Stimulated activated CD4-positive, alpha-beta T cell treated with anti-CD3 and anti-CD28 coated beads, Interleukin-1b, Interleukin-23, amount 100 ng/mL, for 1 hour (primary cell): ENCODE data around the gene HMMR.

Source experiments
- DNase-seq, 2 donors: peaks; one replicate each; pipeline ENCODE4 v3.0.0-alpha.2; 2020; ENCODE audit warnings: low read depth in 2 of 2

HMMR gene

DNA sequence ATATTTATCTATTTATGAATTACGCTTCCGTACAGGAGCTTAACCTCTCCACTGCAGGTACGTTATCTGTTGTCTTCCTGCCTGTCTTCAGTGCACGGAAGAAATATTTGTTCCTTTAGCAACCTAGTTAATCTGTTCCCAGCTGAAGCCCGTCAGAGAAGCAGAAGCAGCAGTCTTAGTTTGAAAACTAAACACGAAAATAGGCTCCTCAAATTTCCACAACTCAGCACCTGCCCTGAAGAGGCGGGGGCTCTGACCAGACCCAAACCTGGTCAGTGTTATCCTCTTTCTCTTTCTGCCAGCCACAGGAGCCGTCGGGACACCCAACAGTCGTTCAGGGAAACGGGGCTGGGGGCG lies 992 bp upstream of the HMMR start:
- DNase-seq, result no peak

DNA sequence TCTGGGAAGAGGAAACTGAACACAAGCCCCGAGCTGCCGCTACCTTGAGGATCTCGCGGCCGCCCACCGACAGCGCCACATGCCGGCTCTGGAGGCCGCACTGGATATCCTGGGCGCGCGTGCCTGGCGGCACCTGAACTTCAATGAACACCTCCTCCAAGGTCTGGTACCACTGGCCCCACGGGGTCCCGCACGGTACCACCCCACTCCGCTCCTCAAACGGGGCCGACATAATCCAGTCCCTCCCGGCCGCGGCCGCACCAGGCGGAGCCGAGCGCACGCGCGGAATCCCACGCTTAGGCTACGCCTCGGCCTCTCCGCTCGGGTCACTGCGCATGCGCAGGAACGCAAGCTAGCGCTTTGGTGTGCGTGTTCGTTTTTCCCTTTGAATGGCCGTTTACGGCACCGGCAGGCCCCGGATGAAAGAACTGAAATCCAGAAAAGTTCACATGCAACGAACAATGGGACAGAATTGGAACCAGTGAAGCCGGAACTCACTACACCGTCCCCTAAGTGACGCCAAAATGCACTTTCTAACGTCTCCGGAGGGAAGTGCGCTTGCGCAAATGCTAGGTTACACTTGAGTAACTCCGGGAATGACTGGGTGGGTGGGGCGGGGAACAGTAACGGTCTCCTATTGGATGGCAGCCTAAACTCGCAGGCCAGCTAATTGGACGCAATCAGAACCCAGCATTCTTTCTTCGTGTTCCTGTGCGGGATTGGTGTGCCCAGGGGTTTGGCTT lies 442 bp upstream of the HMMR start, which contains the start of gene NUDCD2:
NUDCD2 (minus strand) TSS at position 284 of the 743 bp plus-strand sequence; CDS start at position 232, 52 bp downstream.
- DNase-seq, result peak; percentile 85 to 86

DNA sequence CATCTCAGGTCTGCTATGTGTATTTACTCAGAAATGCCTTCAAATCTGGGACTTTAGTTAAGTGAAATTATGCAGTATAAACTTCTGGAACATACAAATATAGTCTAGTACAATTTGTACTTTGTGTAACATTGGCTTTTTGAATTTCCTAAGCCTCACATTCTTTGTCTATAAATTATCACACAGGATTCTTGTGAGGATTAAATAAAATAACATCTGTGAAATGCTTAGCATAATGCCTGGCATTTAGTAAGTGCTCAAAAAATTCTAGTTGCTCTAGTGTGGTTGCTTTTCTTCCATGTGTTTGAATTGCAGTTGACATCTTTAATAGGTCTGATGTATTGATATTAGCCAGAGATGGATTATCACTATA lies 2.6 kb downstream of the HMMR start:
- DNase-seq, result no peak

DNA sequence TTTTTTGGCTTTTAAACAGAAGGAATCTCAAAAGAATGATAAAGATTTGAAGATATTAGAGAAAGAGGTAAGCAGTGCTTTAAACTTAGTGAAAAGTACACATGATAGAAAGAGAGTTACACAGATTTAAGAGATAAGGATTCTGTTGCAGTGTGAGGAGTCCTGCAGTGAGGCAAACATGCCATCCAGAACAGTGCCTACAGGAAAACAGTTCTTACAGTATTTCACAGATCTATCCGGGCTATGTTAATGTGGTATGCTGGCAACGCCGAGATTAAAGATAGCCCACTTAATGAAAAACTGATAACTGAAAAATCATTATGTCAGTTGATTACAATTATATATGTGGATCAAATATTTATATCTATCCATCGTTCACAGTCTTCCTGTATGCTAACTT lies 7.2 kb downstream of the HMMR start:
- no peak for DNase-seq

DNA sequence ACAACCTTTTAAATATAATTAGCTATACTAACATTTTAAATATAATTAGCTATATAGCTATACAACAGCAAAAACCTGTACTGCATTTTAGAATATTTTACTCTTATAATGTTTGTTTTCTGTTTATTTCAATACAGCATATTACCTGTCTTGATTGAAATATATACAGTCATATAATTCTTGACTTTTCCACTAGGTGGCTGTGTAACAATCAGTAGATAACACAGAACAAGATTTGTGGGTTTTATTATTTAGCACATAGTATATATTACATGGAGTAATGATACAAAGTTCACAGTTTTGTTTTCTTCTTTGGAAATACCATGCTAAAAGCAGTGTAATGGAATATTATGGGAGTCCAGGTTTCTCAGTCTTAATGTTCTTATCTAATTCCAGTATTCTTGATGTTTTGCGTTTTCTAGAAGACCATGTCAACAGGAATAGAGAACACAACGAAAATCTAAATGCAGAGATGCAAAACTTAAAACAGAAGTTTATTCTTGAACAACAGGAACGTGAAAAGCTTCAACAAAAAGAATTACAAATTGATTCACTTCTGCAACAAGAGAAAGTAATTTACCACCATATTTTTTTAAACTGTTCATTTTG lies 13.3 kb downstream of the HMMR start:
- DNase-seq, result no peak

DNA sequence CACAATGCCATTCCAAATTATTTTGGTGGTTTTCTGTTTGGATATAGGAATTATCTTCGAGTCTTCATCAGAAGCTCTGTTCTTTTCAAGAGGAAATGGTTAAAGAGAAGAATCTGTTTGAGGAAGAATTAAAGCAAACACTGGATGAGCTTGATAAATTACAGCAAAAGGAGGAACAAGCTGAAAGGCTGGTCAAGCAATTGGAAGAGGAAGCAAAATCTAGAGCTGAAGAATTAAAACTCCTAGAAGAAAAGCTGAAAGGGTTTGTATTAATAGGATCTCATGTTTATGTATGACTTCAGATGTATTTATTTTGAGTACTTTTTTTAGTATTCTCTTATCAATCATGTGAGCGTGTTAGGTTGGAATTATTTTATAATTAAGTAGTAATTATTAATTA lies 15.0 kb downstream of the HMMR start:
- DNase-seq, result no peak

DNA sequence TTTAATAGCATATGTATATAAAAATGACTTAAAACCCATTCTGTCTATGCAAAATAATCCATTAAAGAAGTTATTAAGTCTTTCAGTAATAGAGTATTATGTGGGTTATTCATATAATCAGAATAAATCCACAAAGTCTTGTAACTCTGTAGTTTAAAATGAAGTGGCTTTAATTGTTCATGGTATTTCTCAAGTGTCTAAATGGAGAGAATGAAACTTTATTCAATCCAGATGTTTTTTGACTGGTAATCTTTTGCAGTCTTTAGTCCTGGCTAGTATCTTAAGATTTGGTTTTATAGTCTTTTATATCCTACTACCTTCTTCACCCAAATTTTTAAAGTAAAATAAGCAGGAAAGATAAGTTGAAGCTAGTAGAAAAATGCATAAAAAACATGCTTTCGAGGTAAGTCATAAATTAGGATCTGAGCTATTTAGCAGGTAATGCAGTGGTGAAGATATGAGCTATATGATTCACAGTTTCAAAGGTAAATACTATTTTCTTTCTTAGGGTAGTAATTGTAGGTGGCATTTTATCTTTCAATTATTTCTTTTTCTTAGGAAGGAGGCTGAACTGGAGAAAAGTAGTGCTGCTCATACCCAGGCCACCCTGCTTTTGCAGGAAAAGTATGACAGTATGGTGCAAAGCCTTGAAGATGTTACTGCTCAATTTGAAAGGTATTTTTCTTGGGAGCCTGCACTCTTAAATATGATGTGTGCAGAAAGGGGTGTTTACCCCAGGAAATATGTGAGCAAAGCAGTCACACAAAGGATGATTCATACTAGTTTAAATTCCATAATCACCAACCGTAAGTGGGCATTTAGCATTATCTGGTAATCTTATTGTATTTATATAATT lies 17.9 kb downstream of the HMMR start:
- DNase-seq, result no peak

DNA sequence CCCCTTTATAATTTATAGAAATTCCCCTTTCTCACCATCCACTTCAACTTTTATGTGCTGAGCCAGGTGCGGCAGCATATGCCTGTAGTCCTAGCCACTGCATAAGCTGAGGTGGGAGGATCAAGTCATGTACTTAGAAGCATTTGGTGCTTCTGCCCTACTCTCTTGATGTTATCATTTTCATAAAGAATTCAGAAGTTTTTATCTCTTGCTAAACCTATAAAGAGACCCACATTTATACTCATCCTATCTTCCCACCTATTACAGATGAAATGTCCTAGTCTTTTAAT lies 18.5 kb downstream of the HMMR start:
- no peak for DNase-seq

DNA sequence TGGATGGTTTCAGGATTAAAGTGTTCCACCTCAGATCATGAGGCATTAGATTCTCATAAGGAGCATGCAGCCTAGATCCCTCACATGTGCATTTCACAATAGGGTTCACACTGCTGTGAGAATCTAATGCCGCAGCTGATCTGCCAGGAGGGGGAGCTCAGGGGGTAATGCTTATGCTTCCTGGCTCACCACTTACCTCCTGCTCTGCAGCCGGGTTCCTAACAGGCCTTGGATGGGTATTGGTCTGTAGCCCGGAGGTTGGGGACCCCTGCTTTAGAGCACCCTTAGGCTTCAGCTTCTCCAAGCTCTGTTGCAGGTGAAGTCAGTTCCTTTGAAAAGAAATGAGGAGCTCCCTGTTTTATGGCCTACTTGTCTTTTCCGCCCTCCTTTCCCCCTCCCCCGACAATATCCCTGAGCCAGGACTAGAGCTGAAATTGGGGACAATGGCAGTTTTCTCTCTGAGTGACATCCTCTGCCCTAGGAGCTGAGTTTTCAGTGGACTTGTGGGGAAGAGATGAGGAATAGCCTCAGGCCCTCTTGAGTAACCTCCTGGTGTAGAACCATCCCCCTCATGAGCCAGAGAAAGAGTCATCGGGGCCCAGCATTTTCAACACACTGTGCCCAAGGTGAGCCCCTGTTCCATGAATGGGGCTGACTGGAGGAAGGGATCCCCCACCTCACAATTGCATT lies 28.8 kb downstream of the HMMR start:
- no peak for DNase-seq

DNA sequence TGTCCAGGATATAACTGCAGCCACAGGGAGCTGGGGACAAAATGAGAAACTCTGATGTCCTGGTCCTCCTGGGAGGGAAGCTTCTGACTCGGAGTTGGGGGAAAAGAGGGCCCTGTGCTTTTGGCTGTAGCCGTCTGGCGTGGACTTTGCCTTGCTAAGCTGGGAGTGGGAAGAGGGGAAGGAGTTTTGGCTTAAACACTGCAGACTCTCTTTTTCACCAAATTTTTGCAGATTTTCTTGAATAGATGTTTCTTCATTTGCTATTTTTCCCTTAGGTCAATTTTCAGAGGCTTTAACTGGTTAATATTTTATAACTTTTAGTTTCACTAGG lies 29.3 kb downstream of the HMMR start:
- DNase-seq, result no peak

DNA sequence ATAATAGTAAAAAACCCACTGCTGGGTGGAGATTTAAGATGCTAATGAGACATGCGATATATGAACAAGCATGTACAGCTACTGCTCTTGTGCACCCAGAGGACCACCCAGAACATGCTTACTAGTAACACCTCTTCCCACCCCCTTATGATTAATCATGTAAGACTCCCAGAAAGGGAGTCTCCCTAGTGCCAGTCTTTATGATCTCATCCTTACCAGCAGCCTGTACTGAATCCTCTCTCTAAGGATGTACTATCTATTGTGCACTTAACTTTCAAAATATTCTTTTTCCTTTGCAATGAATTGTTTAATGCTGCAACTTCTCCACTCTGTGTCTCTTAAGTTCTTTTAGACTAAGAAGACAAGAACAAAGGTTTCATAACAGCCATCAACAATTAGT lies 35.9 kb downstream of the HMMR start:
- no peak for DNase-seq

DNA sequence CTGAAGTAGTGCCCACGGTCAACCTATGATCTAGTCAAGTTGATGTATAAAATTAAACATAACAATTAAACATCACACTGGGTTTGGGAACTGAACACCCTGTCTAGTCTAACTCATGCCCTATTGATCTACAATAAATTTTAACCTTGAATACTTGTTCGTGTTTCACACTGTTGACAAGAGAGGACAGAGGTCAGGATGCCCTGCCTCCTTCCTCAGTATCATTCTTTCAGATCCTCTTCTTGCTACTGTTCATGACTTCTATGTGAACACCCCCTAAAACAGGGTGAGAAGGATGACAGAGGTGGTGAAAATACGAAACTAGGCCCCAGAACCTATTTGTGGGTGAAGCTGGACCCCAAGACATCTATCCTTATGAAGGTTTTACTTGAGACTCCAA lies 36.9 kb downstream of the HMMR start:
- no peak for DNase-seq

DNA sequence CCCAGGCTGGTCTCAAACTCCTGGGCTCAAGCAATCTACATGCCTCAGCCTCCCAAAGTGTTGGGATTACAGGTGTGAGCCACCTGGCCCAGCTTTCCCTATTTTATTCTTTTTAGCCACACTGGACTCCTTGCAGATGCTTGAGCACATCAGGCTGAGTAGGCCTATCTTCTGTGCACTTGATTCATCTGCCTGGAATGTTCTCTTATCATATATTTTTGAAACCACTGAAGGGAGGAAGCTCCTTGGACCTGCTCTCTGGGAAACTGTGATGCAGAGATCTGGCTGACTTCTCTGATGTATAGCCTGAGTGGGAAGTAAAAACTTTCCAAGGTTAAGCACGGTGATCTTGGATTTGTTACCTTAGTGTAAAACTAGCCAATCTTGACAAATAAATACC lies 38.5 kb downstream of the HMMR start:
- no peak for DNase-seq

DNA sequence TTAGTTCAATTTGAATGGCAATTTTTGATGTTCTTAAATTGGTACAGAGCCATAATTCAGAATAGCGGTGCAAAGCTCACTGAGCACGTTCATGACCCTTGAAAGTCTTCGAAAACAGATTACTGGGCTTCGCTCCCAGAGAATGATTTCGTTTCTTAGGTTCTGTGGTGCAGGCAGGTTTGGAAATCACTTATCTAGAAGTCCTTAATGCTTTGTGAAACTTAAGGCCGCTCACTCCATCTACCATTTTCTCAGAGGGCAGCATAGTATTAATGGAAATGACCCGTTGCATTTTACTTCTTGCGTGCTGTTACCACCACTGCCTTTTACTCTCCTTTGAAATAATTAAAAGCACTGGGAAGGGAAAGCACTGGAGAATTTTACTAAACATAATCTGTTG lies 42.1 kb downstream of the HMMR start:
- DNase-seq, result no peak

DNA sequence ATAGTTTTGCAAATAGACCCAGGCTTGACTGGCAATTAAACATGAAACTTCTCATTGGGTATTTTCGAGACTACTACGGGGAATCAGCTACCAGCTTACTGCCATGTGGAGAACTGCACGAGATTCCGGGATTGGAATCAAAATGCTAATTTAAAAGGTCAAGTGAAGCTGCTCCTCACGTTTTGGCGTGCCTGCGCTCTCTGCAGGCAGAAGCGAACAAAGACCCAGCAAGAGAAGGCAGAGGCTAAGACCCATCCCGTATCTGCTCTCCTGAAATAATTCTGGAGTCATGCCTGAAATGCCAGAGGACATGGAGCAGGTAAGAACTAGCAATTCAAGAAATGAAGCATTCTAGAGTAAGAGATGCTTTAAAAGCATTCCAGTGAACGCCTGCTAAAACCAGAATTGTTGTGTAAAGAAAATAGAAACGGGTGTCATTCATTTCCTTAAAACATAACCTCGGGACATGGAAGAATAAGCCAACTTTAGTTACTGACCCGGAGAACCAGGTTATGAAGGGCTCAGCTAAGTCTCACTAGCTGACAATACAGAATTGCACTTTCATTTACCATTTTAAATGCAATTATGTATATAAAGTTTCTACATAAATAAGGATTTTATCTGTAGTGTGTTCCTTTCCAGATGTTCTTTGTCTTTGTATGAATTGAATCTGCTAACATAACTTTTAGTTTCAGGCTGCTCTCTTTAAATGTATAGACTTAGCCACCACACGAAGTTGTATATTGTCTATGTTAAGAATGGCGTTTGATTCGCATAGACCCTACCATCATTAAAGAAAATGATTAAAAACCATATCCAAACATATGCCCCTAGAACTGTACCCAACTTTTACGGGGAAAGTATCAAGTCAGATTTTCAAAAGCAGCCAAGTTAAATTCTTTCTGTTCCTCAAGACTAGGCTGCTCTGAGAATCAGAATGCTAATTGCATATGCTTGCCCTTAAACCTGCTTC lies 43.0 kb downstream of the HMMR start:
- DNase-seq, result no peak

DNA sequence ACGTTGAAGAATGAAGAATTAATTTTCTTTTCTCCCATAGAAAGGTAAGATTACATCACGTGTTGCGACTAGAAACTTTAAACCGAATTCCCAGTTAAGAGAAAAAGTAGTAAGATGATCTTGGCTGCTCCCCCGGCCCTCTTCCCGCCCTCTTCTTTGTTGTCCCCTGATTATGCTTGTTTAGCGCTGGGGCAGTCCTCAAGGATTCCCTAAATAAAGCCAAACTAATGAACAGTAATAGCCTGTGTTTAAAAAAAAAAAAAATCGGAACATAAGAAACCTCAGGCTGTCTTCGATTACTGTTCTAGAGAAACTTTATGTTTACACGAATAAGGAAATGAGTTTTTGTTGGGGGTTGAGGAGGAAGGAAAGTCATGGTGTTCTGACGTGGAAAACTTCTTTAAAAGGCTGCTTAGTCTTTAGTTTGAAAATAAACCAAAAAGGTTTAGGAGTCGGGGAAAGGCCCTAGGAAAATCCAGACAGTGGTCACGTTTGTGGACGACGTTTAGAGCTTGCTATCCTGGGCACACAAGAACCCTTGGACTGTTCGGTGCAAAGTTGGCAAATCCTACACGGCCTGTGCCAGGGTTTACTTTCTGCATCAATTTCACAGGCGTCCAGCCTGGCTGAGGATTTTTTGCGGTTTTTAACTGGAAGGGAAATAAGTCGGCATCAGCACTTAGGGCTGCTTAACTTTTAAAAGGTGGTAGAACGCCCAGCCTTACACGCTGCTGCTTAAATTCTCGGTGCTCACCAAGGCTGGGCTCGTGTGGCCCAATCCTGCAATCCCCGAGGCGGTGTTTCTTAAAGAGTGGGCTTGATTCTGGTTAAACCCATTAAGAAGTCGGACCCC lies 43.9 kb downstream of the HMMR start:
- DNase-seq, result no peak

DNA sequence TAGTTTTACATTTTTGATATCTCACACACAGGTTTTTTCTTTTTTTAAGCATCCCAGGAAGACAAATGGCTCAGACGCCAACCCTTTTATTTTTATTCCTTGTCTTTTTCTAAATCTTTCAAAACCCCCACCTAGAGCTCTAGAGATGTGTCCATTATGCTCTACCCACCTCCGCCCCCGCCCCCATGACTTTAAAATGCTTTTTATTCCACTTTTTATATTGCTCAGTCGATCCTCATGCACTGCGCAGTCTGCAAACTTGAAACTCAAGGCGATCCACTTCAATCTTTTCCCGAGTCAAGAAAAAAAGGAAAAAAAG lies 44.6 kb downstream of the HMMR start:
- DNase-seq, result no peak

DNA sequence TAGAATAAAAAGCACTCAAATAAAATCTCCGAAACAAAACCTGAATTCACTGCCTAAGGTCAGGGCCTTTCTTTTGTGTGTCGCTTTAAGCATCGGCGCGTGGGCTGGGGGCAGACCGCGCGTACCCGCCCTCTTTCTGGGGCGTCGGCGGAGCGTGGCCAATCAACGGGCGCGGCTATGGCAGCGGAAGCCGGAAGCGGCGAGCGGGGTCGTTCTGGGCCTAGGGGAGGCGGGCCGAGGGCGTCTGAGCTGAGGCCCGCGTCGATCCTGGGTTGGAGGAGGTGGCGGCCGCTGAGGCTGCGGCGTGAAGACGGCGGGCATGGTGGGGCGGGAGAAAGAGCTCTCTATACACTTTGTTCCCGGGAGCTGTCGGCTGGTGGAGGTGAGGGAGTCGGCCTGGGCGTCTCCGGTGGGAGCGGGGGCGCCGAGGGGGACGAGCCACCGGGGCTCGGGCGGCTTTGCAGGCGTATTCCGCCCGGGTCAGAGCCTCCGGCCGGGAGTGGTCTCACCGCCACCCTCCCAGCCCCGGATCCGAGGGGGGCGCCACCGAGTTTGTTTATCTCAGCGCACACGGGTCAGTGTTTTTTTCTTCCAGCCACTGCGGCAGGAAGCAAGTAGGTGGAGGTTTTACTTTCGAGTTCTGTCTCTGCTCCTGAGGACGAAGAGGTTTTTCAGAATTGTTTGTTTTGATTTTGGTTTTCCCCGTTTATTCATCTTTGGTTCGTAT lies 45.1 kb downstream of the HMMR start, which contains the start of gene MAT2B:
MAT2B (plus strand) TSS at position 252 of the 727 bp plus-strand sequence; CDS start at position 320, 68 bp downstream.
- peak; percentile 83 to 87 for DNase-seq

DNA sequence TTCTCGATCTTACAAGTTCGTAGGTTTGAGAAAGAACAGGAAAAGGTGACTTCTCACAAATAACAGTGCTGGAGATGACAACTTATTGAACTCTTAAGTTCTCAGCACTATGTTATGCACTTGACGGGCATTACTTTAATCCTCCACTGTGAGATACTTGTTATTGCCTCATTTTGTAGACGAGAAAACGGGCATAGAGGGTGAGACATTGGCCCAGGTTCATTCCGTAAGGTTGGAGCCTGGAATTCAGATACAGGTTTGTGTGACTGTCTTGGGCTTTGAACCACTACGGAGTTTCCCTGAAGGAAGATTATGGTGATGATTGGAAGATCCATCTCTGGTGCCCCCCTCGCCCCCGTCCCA lies 45.6 kb downstream of the HMMR start:
- no peak for DNase-seq

DNA sequence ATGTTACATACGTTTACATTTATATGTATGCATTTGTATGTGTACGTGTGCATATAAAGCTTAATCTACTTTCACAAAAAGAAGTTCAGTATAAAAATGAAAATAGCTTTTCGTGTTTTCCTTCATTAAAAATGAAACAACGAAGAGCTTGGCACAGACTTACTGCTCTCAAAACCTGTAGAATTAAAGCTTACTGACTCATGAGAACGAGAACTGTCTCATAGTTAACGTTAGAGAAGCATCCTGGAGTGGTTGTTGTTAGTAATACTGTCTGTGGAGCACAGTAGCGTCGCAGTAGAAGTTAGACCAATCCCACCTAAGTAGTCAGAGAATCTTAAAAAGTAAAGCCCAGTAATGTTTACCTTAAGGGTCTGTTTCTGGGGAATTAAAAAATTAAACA lies 46.3 kb downstream of the HMMR start:
- no peak for DNase-seq
